Activated CD4-positive, alpha-beta T cell treated with anti-CD3 and anti-CD28 coated beads, Interleukin-2, amount 50 U/mL, for 48 hours (primary cell): ENCODE data around the gene KATNA1.

Source experiments
- DNase-seq, 2 experiments: peaks; one replicate each; pipeline ENCODE4 v3.0.0-alpha.2; 2020

The KATNA1 gene

DNA sequence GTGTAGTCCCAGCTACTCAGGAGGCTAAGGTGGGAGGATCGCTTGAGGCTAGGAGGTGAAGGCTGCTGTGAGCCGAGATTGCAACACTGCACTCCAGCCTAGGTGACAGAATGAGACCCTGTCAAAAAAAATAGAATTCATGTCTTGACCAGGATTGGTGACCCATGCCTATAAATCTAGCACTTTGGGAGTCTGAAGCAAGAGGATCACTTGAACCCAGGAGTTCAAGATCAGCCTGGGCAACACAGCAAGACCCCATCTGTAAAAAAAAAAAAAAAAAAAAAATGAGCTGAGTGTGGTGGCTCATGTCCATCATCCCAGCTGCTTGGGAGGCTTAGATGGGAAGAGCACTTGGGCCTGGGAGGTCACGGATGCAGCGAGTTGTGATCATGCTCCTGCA is 48.0 kb downstream of the KATNA1 start:
- no peak for DNase-seq

DNA sequence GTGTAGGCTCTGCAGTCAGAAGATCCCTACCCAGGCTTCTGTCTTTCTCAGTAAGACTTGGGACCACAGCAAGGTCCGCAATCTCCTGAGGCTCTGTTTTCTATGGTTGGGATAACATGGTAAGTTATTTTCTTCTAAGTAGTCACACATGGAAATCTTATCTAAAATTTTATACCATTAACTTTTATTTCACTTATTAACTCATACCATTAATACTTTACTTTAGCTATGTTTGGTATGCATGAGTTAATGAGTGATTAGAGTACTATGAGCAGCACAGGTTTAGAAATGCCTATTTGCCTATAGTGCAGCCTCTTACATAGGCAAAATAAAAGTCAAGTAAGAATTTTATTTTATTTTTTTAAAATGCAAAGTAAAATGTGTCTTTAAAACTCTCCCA is 55.1 kb downstream of the KATNA1 start:
- DNase-seq = no peak

DNA sequence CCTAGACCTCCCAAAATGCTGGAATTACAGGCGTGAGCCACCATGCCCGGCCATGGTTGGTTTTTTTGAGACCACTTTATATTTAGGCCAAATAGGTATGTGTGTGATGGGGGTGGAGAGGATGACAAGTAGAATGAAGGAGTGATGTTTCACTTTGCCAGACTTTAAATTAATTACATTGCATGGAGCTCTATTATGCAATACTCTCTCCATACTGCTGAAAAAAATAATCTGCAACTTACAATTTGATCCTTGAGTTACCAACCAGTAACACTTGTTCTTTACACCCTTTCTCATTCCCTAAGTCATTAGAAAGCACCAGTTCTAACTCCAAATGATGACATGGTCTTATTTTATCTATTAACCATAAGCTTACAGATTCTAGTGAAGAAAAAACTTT is 55.5 kb downstream of the KATNA1 start:
- no peak for DNase-seq

DNA sequence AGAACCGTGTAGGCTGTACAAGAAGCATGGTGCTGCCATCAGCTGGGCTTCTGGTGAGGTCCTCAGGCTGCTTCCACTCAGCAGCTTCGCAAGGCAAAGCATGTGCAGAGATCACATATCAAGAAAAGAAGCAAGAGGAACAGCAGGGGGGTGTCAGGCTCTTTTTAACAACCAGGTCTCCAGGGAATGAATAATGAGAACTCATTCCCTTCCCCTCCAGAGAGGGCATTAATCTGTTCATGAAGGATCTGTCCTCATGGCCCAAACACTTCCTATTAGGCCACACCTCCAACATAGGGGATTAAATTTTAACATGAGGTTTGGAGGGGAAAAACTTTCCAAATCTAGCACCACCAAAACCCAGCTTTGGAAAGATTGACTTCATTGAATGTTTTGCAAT is 62.4 kb downstream of the KATNA1 start:
- no peak for DNase-seq

DNA sequence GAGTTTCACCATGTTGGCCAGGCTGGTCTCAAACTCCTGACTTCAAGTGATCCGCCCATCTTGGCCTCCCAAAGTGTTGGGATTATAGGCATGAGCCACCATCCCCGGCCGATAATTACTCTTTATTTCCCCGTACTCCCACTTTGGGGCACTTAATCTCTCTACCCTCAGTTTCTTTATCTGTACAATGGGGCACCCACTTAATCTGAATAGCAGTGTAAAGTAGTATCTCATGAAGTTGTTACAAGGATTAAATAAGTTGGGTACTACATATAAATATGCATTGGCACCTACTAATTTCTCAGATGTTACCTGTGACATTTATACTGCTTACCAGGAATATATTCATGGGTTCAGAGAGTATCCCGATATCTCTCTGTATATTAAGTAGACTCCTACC is 67.2 kb downstream of the KATNA1 start:
- DNase-seq = no peak

DNA sequence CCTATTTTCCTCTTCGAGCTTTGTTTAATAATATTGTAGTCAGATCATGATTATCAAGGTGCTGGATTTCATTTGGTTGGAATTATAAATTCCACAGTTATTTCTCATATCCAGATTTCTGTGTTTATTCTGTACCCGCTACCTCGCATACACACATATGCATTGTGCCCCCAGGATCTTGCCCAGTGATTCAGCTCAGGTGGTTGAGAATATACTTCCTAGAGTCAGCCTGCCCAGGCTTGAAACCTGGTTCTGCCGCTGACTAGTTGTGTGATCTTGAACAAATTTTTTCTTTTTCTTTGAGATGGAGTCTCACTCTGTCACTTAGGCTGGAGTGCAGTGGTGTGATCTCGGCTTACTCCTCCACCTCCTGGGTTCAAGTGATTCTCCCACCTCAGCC is 67.6 kb downstream of the KATNA1 start:
- DNase-seq = no peak

DNA sequence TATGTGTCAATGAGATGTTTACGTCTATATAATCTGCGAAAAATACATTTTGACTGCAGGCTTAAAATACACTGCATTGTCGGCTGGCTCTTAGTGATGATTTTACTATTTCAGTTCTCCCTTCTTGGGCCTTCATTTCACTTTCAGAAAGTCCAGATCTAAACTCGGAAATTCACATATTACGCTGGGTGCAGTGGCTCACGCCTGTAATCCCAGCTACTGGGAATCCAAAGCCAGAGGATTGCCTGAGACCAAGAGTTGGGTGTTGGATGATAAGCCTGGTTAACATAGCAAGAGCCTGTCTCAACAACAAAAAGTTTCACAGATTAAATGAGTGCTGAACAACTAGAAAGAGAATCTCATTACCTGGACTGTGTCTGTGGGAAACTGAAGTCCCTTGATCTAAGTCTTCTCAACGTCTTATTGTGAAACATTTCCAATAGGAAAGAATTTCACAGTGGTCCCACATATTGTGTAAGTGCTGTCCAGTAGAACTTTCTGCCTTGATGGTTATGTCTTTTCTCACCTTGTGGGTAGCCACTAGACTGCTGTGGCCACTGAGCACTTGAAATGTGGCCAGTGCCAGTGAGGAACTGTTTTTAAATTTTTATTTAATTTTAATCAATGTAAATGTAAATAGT is 80.4 kb downstream of the KATNA1 start:
- DNase-seq = no peak

DNA sequence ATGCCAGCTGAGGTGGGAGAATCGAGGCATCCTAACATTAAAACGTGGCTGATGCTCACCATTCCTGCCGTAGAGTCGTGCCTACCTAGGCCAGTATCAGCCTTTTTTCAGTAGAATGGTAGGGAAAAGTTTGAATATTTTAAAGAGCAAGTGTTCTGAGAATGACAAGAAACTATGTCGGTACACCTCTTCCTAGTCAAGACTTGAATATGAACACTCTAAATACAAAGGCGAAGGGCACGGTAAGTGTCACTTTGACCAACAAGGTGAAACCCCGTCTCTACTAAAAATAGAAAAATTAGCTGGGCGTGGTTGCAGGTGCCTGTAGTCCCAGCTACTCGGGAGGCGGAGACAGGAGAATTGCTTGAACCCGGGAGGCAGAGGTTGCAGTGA is 81.3 kb downstream of the KATNA1 start:
- no peak for DNase-seq

DNA sequence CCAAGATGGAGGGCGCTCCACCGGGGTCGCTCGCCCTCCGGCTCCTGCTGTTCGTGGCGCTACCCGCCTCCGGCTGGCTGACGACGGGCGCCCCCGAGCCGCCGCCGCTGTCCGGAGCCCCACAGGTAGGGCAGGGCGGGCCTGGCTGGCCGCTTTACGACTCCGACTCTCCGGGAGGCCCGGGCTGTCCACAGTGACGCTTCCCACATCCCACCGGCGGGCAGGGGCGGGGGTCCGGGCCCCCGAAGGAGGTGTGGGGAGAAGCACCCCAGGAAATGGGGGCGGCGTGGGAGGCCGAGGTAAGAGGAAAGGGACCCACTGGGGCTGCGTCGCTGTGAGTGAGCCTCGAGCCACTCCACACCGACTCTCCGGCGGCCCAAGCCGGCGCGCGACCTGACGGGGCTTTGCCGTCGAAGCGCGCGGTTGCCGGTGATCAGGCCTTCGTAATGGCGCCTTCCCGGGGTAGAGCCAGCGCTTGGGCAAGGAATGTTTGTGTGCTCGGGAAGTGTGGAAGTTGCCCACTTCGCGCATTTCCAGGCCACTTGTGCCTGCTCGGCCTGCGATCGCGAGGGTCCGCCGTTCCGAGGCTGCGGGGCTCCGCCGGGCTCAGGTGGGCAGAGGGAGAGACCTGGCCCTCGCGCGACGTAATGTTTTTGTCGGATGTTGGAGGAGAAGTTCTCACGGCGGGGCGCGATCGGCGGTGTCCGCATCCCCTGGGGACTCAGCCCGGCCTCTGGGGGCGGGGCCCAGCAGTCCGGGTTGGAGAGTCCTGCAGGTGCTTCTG is 81.9 kb downstream of the KATNA1 start:
- peak; percentile 54 to 60 for DNase-seq

DNA sequence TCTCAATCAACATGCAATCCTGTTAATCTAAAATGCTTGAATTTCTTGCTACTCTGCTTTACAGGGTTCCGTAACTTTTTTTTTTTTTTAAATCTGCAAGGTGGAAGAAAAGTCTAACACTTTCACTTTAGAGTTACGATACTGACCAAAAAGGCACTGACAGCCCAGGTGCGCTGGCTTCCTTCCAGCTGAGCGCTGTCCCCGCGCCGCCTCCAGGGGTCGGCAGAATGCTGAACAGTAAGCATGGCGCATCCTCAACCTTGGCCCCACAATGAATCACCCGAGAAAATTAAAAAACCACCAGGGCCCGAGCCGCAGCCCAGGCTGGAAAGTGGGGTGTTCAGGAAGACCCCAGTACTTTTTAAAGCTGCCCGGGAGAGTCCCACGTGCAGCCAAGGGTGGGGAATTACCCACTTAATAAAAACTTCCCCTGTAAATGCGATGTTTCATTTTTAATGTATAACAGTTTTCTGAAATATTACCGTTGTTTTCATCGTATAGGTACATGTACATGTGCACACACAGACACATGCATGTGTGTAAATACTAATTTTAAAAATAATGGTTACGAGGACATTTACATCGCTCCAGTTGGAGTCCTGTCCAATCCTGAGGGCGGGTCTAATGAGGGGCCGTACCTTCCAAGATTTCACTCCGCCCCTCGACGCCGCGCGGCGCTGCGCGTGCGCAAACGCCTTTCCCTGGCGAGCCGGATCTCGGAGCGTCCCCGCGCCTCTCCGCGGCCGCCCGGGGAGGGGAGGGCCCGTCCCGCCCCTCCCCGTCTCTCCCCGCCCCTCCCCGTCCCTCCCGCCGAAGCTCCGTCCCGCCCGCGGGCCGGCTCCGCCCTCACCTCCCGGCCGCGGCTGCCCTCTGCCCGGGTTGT is 82.7 kb downstream of the KATNA1 start, which contains the start of gene GINM1:
GINM1 (plus strand) TSS at position 849 of the 883 bp plus-strand sequence. CDS start 40 bp downstream, outside the sequence.
- DNase-seq = peak; percentile 96 to 97

DNA sequence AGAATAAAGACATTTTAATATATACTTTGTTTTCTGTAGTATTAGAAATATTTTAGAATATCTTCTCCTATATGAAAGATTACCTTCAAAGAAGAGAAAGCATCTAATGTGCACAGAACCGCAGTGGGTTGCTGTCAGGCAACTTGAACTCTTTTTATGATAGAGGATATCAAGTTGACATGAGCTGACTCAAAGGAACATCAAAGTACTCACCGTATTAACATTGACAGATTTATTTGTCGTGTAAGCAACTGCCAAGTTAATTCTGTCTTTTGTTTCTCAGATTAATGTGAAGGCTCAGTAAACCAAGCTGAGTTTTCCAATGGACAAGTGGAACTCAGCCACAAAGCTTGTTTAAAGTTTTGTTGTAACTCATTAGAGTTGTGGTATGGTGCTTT is 84.6 kb downstream of the KATNA1 start:
- no peak for DNase-seq

DNA sequence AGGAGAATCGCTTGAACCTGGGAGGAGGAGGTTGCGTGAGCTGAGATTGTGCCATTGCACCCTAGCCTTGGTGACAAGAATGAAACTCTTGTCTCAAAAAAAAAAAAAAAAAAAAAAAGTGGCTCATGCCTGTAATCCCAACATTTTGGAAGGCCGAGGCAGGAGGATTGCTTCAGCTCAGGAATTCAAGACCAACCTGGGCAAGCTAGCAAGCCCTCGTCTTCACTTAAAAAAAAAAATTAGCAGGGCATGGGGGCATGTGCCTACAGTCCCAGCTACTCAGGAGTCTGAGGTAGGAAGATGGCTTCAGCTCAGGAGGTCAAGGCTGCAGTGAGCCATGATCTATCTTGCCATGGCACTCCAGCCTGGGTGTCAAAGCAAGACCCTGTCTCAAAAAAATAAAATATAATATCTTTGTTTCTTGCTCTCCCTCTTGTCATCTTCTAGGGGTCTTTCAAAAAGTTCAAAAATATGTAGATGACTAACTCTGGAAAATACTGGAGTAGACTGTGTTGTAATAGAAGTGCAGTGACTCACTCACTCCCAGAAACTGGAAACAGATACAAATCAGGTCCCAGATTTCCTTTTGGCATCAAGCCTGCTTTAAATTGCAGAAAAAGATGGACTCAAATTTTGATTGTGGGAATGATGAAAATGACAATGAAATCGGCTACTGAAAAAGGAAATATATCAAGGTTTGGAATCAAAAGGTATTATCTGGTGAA is 85.1 kb downstream of the KATNA1 start:
- DNase-seq = no peak

DNA sequence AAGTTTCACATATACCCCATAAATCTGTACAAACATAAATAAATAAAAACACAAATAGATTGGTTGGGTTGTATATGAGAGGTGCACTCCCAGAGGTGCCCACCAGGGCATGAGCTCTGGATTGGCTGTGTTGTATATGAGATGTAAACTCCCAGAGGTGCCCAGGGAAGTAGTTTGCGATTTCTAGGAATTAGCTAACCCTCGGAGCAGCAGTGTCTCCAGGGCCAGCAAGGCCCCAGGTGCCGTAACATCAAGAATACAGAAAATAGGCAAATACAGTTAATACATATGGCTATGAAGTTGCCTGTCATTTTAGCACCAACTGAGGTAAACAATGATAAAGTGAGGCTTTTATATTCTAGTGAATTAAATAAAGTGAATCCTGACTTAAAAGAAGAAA is 87.8 kb downstream of the KATNA1 start:
- peak in 1 of 2 experiments; percentile 13 for DNase-seq

DNA sequence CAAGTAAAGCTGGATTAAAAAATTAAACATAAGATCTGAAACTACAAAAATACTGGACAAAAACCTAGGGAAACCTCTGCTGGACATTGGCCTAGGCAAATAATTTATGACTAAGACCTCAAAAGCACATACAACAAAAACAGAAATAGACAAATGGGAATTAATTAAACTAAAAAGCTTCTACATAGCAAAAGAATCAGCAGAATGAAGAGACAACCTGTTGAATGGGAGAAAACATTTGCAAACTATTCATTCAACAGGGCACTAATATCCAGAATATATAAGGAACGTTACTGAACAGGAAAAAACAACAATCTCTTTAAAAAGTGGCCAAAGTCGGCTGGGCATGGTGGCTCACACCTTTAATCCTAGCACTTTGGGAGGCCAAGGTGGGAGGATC is 89.1 kb downstream of the KATNA1 start:
- DNase-seq = no peak

DNA sequence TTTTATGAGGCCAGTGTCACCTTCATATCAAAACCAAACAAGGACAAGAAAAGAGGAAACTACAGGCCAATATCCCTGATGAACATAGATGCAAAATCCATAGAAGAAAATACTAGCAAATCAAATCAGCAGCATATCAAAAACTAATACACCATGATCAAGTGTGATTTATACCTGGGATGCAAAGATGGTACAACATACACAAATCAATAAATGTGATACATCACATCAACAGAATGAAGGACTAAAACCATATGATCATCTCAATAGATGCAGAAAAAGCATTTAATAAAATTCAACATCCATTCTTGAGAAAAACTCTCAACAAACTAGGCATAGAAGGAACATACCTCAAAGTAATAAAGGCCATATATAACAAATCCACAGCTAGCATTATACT is 90.5 kb downstream of the KATNA1 start:
- no peak for DNase-seq

DNA sequence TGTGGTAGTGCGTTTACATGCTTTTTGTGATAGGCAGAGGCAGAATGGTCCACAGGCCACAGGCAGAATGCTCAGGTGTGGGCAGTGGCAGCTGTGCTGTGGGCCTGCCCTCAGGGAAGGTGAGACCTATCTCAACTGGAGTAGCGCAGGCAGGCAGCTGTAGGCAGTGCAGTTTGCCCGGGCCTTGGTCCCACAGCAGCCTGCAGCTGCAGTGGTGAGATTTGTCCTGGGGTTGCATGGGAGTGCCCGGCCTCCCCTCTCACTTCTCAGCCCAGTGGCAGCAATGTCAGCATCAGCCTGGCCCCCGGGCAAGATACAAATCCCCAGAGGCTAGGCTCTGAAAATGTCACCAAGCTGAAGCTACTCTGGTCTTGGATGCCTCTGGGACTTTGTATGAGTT is 96.6 kb downstream of the KATNA1 start:
- no peak for DNase-seq

DNA sequence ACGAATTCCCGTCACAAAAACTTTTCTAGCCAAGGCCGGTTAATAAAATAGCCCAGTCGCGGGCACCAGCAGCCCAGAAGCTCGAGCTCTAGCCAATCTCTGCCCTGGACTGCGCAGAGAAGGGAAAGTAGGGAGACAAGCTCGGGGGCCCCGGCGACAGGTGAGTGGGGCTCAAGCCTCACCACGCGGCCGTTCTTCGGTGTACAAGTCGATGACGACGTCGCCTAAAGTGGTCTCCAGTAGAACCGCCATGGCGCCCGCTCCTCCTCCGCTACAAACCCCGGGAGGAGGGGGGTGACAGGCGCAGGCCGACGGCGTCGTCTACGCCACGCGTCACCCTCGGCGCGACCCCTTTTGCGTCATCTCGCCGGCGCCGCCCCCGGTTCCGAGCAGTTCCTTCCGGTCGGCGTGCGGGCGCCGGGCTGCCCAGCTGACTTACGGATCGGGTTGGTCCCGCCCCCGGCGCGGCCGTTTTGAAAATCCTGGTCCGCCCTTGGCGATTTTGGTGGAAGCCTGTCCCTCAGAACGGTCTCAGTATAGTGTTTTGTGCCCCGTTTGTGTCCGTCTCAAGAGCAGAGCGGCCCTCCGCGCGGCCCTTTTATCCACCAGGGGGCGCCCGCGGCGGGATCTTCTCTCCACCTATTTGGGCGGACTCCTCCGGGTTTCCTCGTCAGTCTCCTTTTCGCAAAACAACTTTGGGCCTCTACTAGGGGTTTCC is 102.6 kb downstream of the KATNA1 start, which contains the start of gene PPIL4:
PPIL4 (minus strand) TSS at position 290 of the 718 bp plus-strand sequence; CDS start at position 252, 38 bp downstream.
- peak; percentile 96 for DNase-seq

DNA sequence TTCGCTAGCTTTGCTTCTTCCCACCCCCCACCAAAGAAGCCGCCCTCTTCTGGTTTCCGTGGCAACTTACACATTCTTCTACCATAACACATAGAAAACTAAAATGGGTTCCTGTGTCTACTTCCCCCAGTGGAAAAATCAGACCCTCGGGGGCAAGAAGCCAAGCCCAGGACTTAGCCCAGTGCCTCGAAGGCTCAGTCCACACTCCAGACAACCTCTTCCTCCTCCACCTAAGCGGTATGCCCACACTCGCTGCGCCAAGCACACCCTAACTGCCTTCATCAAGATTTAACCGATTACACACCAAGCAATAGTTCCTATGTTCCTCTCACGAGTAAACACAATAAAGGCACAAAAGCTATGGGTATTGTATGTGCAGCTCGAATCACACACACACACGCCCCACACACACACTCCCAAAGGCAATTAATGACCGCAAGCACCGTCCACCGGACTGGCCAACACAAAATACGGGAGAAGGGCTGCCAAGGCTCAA is 103.2 kb downstream of the KATNA1 start:
- DNase-seq = peak; percentile 48 to 67
